AG04450 (cell line): ENCODE measurements around the gene UCP3. TPM values are rescaled to one million over a fixed set of nuclear protein-coding genes. Genes with fewer than 3 reads are reported as not detected.

Experiments
- CTCF ChIA-PET: fragments of 300-600, 350-600 bp; formaldehyde crosslinking; extraction: SDS; loops from one replicate; lab custom pipeline; 2022; ENCODE audit warnings: antibody characterized with exemption, inconsistent platforms; lab: Charles Lee
- POLR2A ChIA-PET: fragments of 350-600 bp; formaldehyde crosslinking; extraction: SDS; loops from one replicate; lab custom pipeline; 2021; ENCODE audit warnings: antibody characterized with exemption, inconsistent platforms; lab: Yijun Ruan, JAX
- DNase-seq: peaks from one replicate; pipeline ENCODE4 v3.0.0-alpha.2; 2011; ENCODE audit warnings: low read depth, low spot score
- H3K27ac ChIP-seq: one replicate; pipeline ENCODE4 v1.5.1; 2012; ENCODE audit warnings: low read depth, low read length, control low read depth
- H3K27me3 ChIP-seq: one replicate; pipeline ENCODE4 v1.6.0; 2012; ENCODE audit warnings: low read length; ENCODE audit not compliant: control insufficient read depth, insufficient read depth
- H3K4me3 ChIP-seq: 2 replicates; pipeline ENCODE4 v1.5.1; 2011; ENCODE audit warnings: mild to moderate bottlenecking, low read depth, low read length, control low read depth
- H3K9me3 ChIP-seq: 2 replicates; pipeline ENCODE4 v1.5.1; 2012; ENCODE audit warnings: low read length; ENCODE audit not compliant: control insufficient read depth, insufficient read depth
- polyA plus RNA-seq: library from polyadenylated mRNA; depleted of rRNA; stranded (reverse); fragments of >200 nt; gene quantifications from 2 replicates; pipeline ENCODE4 v1.2.3, GENCODE V29; 2011
- TF ChIP-seq, protein P1 (sequence below): IDR thresholded peaks from 2 replicates; pipeline ENCODE4 v1.5.1; 2011; ENCODE audit warnings: low read depth, low read length, control low read depth, inconsistent platforms

Gene UCP3
- polyA plus RNA-seq, 1 experiment, result 0.41 TPM

DNA sequence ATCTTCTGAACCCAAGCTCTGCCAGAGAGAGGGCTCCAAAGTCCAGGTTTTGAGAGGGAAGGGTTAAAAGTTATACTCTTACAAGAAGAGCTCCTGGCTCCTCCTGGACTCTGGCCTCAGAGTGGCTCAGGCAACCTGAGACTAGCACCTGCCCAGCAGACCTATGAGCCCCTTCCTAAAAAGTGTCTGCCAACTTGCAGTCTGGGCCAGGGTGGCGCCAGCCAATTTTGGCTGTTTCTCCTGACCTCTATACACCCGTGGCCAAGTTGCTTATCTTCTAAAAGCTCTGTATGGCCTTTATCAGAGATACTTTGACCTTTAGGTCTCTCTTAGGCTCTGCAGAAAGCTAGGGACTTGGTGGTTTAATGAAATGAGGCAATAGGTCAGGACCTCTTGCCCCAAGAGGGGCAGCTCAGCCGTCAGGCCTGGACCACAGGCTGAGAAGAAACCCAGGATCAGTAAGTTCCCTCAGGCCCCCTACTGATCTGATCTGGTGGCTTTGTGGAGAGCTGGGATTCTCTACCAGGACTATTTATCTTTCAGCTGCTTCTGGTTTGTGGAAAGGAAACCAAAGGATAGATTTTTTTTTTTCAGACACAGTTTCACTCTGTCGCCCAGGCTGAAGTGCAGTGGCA is 10.3 kb upstream of the UCP3 start:
- ChIA-PET CTCF (no interaction called here), POLR2A (no interaction called here)
- H3K4me3 ChIP-seq, result no peak overlapping the region
- no peaks in the 10 kb centered on the region for H3K27me3 ChIP-seq
- H3K27ac ChIP-seq, result no peak overlapping the region
- TF ChIP-seq, protein P1, sequence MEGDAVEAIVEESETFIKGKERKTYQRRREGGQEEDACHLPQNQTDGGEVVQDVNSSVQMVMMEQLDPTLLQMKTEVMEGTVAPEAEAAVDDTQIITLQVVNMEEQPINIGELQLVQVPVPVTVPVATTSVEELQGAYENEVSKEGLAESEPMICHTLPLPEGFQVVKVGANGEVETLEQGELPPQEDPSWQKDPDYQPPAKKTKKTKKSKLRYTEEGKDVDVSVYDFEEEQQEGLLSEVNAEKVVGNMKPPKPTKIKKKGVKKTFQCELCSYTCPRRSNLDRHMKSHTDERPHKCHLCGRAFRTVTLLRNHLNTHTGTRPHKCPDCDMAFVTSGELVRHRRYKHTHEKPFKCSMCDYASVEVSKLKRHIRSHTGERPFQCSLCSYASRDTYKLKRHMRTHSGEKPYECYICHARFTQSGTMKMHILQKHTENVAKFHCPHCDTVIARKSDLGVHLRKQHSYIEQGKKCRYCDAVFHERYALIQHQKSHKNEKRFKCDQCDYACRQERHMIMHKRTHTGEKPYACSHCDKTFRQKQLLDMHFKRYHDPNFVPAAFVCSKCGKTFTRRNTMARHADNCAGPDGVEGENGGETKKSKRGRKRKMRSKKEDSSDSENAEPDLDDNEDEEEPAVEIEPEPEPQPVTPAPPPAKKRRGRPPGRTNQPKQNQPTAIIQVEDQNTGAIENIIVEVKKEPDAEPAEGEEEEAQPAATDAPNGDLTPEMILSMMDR, result no peak
- DNase-seq, result no peak
- no peaks in the 10 kb centered on the region for H3K9me3 ChIP-seq

- ChIA-PET CTCF (interaction anchor here (0.8 kb wide), 1 partner anchor 9 kb away, joined by 3 read pairs; no protein-coding TSS in a partner anchor), POLR2A (no interaction called here)
- Histone ChIP-seq H3K9me3 (no peaks in the 10 kb centered on the region), H3K27me3 (no peaks in the 10 kb centered on the region), H3K27ac (peak overlapping the region; percentile 52), H3K4me3 (no peak overlapping the region)
- DNase-seq, result peak; percentile 59
- TF ChIP-seq, protein P1, result no peak
Measured at GRCh38 chr11:74018331-74019005, 9.6 kb upstream of the UCP3 start.

DNA sequence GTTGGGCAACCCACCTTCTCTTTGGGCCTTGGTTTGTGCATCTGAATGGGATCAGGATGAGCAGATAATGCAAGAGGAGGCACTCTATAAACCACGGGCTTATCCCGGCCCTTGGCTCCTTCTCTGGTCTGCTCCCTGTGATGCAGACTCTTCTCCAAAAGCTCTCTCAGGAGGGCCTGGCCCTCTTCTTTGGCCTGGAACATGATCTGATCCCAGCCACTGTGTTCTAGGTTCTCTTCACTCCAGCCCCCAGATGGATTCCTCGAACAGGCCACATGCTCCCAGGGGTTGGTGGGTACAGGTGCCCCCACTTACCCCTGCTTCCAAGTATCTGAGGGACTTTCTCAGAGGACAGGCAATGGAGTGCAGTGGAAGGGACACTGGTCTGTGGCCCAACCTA is 8.7 kb upstream of the UCP3 start:
- TF ChIP-seq, protein P1, result no peak
- ChIA-PET CTCF (interaction anchor here (0.8 kb wide), 1 partner anchor 9 kb away, joined by 3 read pairs; no protein-coding TSS in a partner anchor), POLR2A (no interaction called here)
- Histone ChIP-seq H3K27ac (no peak overlapping the region), H3K9me3 (no peaks in the 10 kb centered on the region), H3K27me3 (no peaks in the 10 kb centered on the region), H3K4me3 (no peak overlapping the region)
- DNase-seq, result no peak

DNA sequence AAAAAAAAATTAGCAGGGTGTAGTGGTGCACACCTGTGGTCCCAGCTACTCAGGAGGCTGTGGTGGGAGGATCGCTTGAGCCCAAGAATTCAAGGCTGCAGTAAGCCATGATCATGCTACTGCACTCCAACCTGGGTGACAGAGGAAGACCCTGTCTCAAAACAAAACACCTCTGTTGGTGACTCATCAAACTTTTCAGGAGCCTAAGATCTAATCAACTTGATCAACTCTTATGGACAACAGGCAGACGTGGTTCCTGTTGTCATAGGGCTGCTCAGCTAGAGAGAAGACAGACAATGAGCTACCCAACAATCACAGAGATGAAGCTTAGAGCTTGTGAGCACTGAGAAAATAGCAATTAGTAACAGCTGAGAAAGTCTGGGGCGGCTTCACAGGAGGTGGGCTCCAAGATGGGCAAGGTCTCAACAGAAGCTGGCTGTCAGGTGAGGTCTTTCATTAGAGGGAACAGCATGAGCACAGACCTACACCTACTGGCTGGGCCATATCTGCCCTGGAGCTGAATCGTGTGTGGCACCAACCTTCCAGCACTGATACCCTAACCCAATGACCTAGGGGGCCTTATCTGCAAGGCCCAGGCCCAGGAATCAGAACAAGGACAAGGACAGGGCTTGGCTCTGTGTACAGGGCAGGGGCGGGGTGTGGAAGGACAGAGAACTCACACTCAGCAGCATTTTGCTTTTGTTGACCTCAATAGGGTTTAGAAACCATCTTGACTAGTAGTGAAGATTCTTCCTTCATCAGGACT is 7.2 kb upstream of the UCP3 start:
- no peak for DNase-seq
- H3K27me3 ChIP-seq, result no peaks in the 10 kb centered on the region
- TF ChIP-seq, protein P1, result no peak
- ChIA-PET CTCF (no interaction called here), POLR2A (no interaction called here)
- H3K27ac ChIP-seq, result no peak overlapping the region
- H3K9me3 ChIP-seq, result no peaks in the 10 kb centered on the region
- no peak overlapping the region for H3K4me3 ChIP-seq
